Hepatocyte (in vitro differentiated cells): ENCODE results near the gene AFAP1. TPM values are rescaled to one million over a fixed set of nuclear protein-coding genes. Genes with fewer than 3 reads are reported as not detected.

ENCODE experiments used
- DNase-seq: peaks from one replicate; pipeline ENCODE4 v3.0.0-alpha.2; 2016; ENCODE audit warnings: low spot score
- H2AFZ ChIP-seq: fragments of 200-600 bp; sonication (generic); 2 replicates; pipeline ENCODE4 v1.6.0; 2016; ENCODE audit warnings: antibody characterized with exemption, mild to moderate bottlenecking
- H3K27ac ChIP-seq: fragments of 200-600 bp; sonication (generic); 2 replicates; pipeline ENCODE4 v1.5.1; 2016; ENCODE audit warnings: mild to moderate bottlenecking
- H3K27me3 ChIP-seq: fragments of 200-600 bp; sonication (generic); 2 replicates; pipeline ENCODE4 v1.6.1; 2016
- H3K36me3 ChIP-seq: fragments of 200-600 bp; sonication (generic); replicated peaks from 2 replicates; pipeline ENCODE4 v1.5.1; 2016; ENCODE audit warnings: low read depth; ENCODE audit not compliant: insufficient read depth
- H3K4me1 ChIP-seq: fragments of 200-600 bp; sonication (generic); 2 replicates; pipeline ENCODE4 v1.5.1; 2016; ENCODE audit warnings: mild to moderate bottlenecking, moderate library complexity; ENCODE audit not compliant: insufficient read depth
- H3K4me2 ChIP-seq: fragments of 200-600 bp; sonication (generic); 2 replicates; pipeline ENCODE4 v1.6.0; 2016
- H3K4me3 ChIP-seq: fragments of 200-600 bp; sonication (generic); 2 replicates; pipeline ENCODE4 v1.5.1; 2016; ENCODE audit warnings: mild to moderate bottlenecking
- H3K79me2 ChIP-seq: fragments of 200-600 bp; sonication (generic); 2 replicates; pipeline ENCODE4 v1.6.0; 2017; ENCODE audit warnings: mild to moderate bottlenecking
- H3K9me2 ChIP-seq: fragments of 200-600 bp; sonication (generic); replicated peaks from 2 replicates; pipeline ENCODE4 v1.6.0; 2017; ENCODE audit warnings: mild to moderate bottlenecking; ENCODE audit not compliant: insufficient read depth
- H3K9me3 ChIP-seq: fragments of 200-600 bp; sonication (generic); 2 replicates; pipeline ENCODE4 v1.5.1; 2016; ENCODE audit warnings: low read depth, mild to moderate bottlenecking
- H4K20me1 ChIP-seq: fragments of 200-600 bp; sonication (generic); 2 replicates; pipeline ENCODE4 v1.6.0; 2016; ENCODE audit warnings: mild to moderate bottlenecking; ENCODE audit not compliant: insufficient read depth, poor library complexity, severe bottlenecking
- EZH2 ChIP-seq: fragments of 200-600 bp; sonication (generic); IDR thresholded peaks from 2 replicates; pipeline ENCODE4 v1.6.1; 2016; ENCODE audit warnings: antibody characterized with exemption, mild to moderate bottlenecking, borderline replicate concordance
- EZH2phosphoT487 ChIP-seq: fragments of 200-600 bp; sonication (generic); IDR thresholded peaks from one replicate; pipeline ENCODE4 v1.6.1; 2018; ENCODE audit warnings: antibody characterized with exemption, mild to moderate bottlenecking, low read depth, moderate library complexity; ENCODE audit not compliant: unreplicated experiment, severe bottlenecking
- WGBS: methylation state at CpG from one replicate; pipeline ENCODE4 v1.1.6; 2016; ENCODE audit warnings: low lambda C conversion rate; ENCODE audit errors: missing lambda C conversion rate; 5-methylcytosine and 5-hydroxymethylcytosine counted together
- polyA plus RNA-seq: library from polyadenylated mRNA; unstranded; fragments of >200 nt; fragmentation: Nextera tagmentation; extraction: Ambion mirVana; gene quantifications from 2 replicates; pipeline ENCODE4 v1.2.1, GENCODE V29; 2016
- total RNA-seq: library from RNA; depleted of rRNA; stranded (reverse); fragments of >200 nt; gene quantifications from 2 replicates; pipeline ENCODE4 v1.2.3, GENCODE V29; 2014
- TF ChIP-seq, protein P1 (sequence below): fragments of 200-600 bp; sonication (generic); IDR thresholded peaks from 2 replicates; pipeline ENCODE4 v1.5.1; 2016; ENCODE audit warnings: antibody characterized with exemption, mild to moderate bottlenecking; ENCODE audit not compliant: poor library complexity

Gene AFAP1
- total and polyA plus RNA-seq, 2 experiments from 2014 or later = 9.3 to 16.2 TPM

DNA sequence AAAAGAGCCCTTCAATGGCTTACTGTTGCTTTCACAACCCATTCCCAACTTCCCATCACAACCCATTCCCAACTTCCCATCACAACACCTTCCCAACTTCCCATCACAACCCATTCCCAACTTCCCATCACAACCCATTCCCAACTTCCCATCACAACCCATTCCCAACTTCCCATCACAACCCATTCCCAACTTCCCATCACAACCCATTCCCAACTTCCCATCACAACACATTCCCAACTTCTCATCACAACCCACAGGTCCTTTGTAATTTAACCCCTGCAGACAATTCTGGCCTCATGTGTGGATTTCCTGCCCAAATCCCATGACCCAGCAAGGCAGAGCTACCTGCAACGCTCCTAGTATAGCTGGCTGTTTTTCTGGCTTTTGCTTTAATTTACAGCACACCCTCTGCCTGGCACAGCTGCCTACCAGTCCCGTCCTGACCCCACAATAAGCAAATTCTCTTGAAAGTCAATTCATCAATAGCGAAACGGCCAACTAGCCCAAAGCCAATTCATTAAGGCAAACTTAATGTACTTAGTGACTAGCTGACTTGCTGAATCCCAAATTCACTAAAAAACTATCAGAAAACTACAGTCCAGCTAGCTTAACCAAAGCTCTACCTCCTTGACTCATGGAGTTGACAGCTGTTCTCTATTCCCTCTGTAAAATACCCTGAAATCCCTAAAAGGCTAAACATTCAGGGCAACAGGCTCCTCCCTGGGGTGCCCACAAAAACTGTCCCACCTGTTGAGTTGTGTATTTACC is 75.6 kb downstream of the AFAP1 start:
- no peaks in the 10 kb centered on the region for H3K9me2 ChIP-seq
- H3K4me1 ChIP-seq = peaks cover 13% of the 10 kb centered on the region
- no peaks in the 10 kb centered on the region for H3K9me3 ChIP-seq
- H4K20me1 ChIP-seq = no peaks in the 10 kb centered on the region
- H3K4me3 ChIP-seq = no peak overlapping the region
- H3K27ac ChIP-seq = no peak overlapping the region
- TF ChIP-seq EZH2 (no peak), EZH2phosphoT487 (no peak)
- TF ChIP-seq, protein P1, sequence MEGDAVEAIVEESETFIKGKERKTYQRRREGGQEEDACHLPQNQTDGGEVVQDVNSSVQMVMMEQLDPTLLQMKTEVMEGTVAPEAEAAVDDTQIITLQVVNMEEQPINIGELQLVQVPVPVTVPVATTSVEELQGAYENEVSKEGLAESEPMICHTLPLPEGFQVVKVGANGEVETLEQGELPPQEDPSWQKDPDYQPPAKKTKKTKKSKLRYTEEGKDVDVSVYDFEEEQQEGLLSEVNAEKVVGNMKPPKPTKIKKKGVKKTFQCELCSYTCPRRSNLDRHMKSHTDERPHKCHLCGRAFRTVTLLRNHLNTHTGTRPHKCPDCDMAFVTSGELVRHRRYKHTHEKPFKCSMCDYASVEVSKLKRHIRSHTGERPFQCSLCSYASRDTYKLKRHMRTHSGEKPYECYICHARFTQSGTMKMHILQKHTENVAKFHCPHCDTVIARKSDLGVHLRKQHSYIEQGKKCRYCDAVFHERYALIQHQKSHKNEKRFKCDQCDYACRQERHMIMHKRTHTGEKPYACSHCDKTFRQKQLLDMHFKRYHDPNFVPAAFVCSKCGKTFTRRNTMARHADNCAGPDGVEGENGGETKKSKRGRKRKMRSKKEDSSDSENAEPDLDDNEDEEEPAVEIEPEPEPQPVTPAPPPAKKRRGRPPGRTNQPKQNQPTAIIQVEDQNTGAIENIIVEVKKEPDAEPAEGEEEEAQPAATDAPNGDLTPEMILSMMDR = no peak
- no peak overlapping the region for H2AFZ ChIP-seq
- DNase-seq = peak; percentile 73
- no peaks in the 10 kb centered on the region for H3K36me3 ChIP-seq
- peaks cover 10% of the 10 kb centered on the region for H3K79me2 ChIP-seq
- no peak overlapping the region for H3K4me2 ChIP-seq
- WGBS = 98% methylated on average over 4 of the region's 4 CpGs
- H3K27me3 ChIP-seq = no peaks in the 10 kb centered on the region

DNA sequence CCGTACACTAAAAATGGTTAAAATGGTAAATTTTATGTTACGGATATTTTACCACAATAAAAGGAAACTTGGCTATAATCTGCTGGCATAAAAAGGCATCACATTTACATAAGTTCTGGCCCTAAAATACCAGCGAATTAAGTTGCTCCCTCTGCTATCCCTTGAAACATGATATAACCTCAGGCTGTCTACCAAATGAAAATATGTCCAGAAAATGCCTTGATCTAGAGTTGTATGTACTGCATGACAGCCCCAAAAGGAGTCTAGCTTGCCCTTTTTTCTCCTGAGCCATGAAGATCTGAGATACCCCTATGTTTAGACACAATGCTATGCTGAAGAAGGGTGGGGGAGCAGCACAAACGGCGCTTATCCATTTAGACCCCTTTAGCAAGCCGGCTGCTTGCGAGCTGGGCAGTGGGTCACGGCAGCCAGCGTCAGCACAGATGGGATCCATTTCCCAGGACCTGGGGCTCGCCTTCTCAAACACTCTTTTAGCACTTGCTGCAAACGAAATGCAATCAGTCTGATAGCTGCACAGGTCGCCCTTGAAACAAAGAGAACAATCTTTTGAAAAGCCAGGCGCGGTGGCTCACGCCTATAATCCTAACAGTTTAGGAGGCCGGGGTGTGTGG is 77.0 kb downstream of the AFAP1 start:
- Histone ChIP-seq H3K9me3 (no peaks in the 10 kb centered on the region), H2AFZ (no peak overlapping the region), H3K27ac (no peak overlapping the region), H4K20me1 (no peaks in the 10 kb centered on the region), H3K4me3 (no peak overlapping the region), H3K36me3 (no peaks in the 10 kb centered on the region), H3K79me2 (peaks cover 17% of the 10 kb centered on the region), H3K27me3 (no peaks in the 10 kb centered on the region), H3K4me2 (no peak overlapping the region), H3K9me2 (no peaks in the 10 kb centered on the region), H3K4me1 (peaks cover 22% of the 10 kb centered on the region)
- TF ChIP-seq, protein P1 = no peak
- TF ChIP-seq EZH2phosphoT487 = no peak
- TF ChIP-seq EZH2 = no peak
- no peak for DNase-seq
- WGBS = 71% methylated on average over 16 of the region's 16 CpGs

DNA sequence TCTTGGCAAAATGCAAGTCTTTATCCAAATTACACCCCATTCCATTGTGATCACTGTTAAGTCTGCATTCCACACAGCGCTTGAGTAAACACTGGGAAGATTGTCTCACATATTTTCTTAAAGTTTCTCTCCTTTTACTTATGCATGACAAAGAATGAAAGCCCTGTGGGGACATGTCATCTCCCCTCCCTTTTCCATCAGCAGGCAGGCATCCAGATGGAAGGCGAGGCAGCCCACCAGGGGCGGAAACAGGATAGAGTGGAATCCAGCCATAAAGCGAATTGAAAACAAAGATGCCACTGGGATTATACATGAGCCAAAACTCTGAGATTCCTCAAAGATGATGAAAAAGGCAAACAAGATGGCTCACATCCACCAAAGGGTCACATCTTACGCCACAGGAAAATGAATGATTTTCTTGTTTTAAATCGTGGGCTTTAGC is 78.2 kb downstream of the AFAP1 start:
- H3K27ac ChIP-seq = peak overlapping the region; percentile 67
- TF ChIP-seq, protein P1 = no peak
- TF ChIP-seq EZH2 (no peak), EZH2phosphoT487 (no peak)
- DNase-seq = no peak

More for the DNA sequence above, 78.2 kb downstream of the AFAP1 start:
- Histone ChIP-seq H3K9me3 (no peaks in the 10 kb centered on the region), H3K4me3 (no peak overlapping the region), H2AFZ (no peak overlapping the region), H3K79me2 (peaks cover 17% of the 10 kb centered on the region), H3K9me2 (no peaks in the 10 kb centered on the region), H4K20me1 (no peaks in the 10 kb centered on the region), H3K4me2 (peak overlapping the region; percentile 45), H3K36me3 (no peaks in the 10 kb centered on the region), H3K4me1 (peaks cover 28% of the 10 kb centered on the region), H3K27me3 (no peaks in the 10 kb centered on the region)
- 45% methylated on average over 6 of the region's 6 CpGs for whole genome bisulfite sequencing
